GM12873 (cell line): Measurements from ENCODE around the gene CCDC40.

ENCODE experiments used
- CTCF ChIP-seq: IDR thresholded peaks from 2 replicates; pipeline ENCODE4 v1.5.1; 2012; ENCODE audit warnings: low read depth, mild to moderate bottlenecking, moderate library complexity, low read length, control low read depth; ENCODE audit not compliant: insufficient read depth; ENCODE audit errors: missing control alignments

CCDC40 gene

GRCh38 chr17:80130992-80131391 is 94.5 kb downstream of the CCDC40 start:
- TF ChIP-seq CTCF = no peak

GRCh38 chr17:80132906-80133625 is 96.6 kb downstream of the CCDC40 start:
- no peak for TF ChIP-seq CTCF

GRCh38 chr17:80133626-80133970 is 97.2 kb downstream of the CCDC40 start:
- TF ChIP-seq CTCF = no peak

- TF ChIP-seq CTCF = no peak
Measured at GRCh38 chr17:80137131-80137530, 100.7 kb downstream of the CCDC40 start.

GRCh38 chr17:80138856-80139426 is 102.5 kb downstream of the CCDC40 start:
- TF ChIP-seq CTCF = no peak

- TF ChIP-seq CTCF = no peak
Measured at GRCh38 chr17:80141463-80142165, 105.2 kb downstream of the CCDC40 start.

GRCh38 chr17:80142929-80143328 is 106.5 kb downstream of the CCDC40 start:
- TF ChIP-seq CTCF = no peak
